Testis (tissue), 2 donors: ENCODE data around the gene NSUN2.

Experiments
- POLR2A ChIP-seq: fragments of 450-650 bp; IDR thresholded peaks from one replicate; pipeline ENCODE4 v1.6.1; 2017; ENCODE audit warnings: antibody characterized with exemption, mild to moderate bottlenecking, moderate library complexity
- TF ChIP-seq, protein P1 (sequence below), 3 experiments: fragments of 450-650 bp in 2 of 3; fragments of 200-600 bp in 1 of 3; sonication (generic) in 1 of 3; IDR thresholded peaks; one replicate each; pipeline ENCODE4 v1.5.1; 2016 to 2019; ENCODE audit warnings: antibody characterized with exemption in 3 of 3, mild to moderate bottlenecking in 2 of 3, moderate library complexity in 1 of 3

DNA sequence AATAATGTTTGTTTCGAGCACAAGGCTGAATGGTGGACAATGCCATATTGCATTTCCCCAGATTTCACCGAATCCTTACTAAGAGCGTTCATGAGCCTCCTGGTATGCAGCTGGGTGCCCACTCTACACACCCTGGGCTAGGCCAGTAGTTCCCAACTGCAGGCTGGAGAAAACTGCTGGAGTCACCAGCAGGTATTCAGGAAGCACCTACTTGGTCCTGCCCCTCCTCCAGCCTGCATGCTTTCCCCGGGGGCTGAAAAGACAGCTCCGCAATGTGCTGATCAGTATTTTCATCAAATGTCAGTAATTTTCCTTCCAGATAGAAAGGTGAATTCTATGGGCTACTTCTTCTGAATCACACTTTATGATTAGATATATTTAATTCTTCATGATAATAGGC lies 34.8 kb upstream of the NSUN2 start:
- TF ChIP-seq, protein P1, sequence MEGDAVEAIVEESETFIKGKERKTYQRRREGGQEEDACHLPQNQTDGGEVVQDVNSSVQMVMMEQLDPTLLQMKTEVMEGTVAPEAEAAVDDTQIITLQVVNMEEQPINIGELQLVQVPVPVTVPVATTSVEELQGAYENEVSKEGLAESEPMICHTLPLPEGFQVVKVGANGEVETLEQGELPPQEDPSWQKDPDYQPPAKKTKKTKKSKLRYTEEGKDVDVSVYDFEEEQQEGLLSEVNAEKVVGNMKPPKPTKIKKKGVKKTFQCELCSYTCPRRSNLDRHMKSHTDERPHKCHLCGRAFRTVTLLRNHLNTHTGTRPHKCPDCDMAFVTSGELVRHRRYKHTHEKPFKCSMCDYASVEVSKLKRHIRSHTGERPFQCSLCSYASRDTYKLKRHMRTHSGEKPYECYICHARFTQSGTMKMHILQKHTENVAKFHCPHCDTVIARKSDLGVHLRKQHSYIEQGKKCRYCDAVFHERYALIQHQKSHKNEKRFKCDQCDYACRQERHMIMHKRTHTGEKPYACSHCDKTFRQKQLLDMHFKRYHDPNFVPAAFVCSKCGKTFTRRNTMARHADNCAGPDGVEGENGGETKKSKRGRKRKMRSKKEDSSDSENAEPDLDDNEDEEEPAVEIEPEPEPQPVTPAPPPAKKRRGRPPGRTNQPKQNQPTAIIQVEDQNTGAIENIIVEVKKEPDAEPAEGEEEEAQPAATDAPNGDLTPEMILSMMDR (IDR thresholded peaks at IDR 0.05): no peak
- TF ChIP-seq POLR2A: no peak
